Upper lobe of left lung (tissue), 4 donors: Measurements from ENCODE around the gene DDIT4.

Source experiments
- CTCF ChIP-seq, 6 experiments: fragments of 450-650 bp in 4 of 6; fragments of 200-600 bp in 2 of 6; sonication (generic) in 2 of 6; IDR thresholded peaks; one replicate each; pipeline ENCODE4 v1.5.1; 2016 to 2019; ENCODE audit warnings: antibody characterized with exemption in 6 of 6
- EP300 ChIP-seq, 4 donors: sonication (generic); formaldehyde crosslinking; IDR thresholded peaks; one replicate each; pipeline ENCODE4 v1.5.1; 2017; ENCODE audit warnings: antibody characterized with exemption in 4 of 4, control low read depth in 2 of 4
- POLR2A ChIP-seq, 4 donors: fragments of 450-650 bp; IDR thresholded peaks; one replicate each; pipeline ENCODE4 v1.5.1; 2016 to 2017; ENCODE audit warnings: antibody characterized with exemption in 4 of 4, mild to moderate bottlenecking in 2 of 4

GRCh38 chr10:72267819-72268399, 5.8 kb upstream of the DDIT4 start:
- TF ChIP-seq POLR2A (IDR thresholded peaks at IDR 0.05) = no peak
- TF ChIP-seq CTCF (IDR thresholded peaks at IDR 0.05) = no peak
- no peak for TF ChIP-seq EP300 (IDR thresholded peaks at IDR 0.05)
